ENCODE measurements around the gene GALNS.
A peak's percentile ranks its signal among the peaks of the same experiment; 100 is the strongest.
"Not testable (repeated sequence)": the region's sequence is repeated elsewhere in the genome, so short reads cannot be mapped to it uniquely, and the experiment has no call there.

The GALNS gene

GRCh38 chr16:88856828-88857727, at the start of gene GALNS, which contains the start of gene TRAPPC2L:
Gene GALNS, minus strand, starts transcription at chr16:88856947. Its CDS starts 70 bp downstream, at chr16:88856877.
Gene TRAPPC2L, plus strand, starts transcription at chr16:88857127. Its CDS starts 24 bp downstream, at chr16:88857151.
- peak; percentile 97 for DNase-seq

- DNase-seq, result no peak
Observed at GRCh38 chr16:88906020-88906419, 49.3 kb upstream of the GALNS start.

GRCh38 chr16:88905563-88905962, 48.8 kb upstream of the GALNS start:
- DNase-seq, result peak; percentile 40

GRCh38 chr16:88904676-88905365, 48.1 kb upstream of the GALNS start:
- DNase-seq, result no peak

GRCh38 chr16:88903267-88903666, 46.5 kb upstream of the GALNS start:
- DNase-seq, result no peak

- DNase-seq, result no peak
Observed at GRCh38 chr16:88902744-88903143, 46.0 kb upstream of the GALNS start.

- DNase-seq, result no peak
Observed at GRCh38 chr16:88901718-88902337, 45.1 kb upstream of the GALNS start.

- DNase-seq, result no peak
Observed at GRCh38 chr16:88900662-88901052, 43.9 kb upstream of the GALNS start.

GRCh38 chr16:88899901-88900661, 43.3 kb upstream of the GALNS start:
- DNase-seq, result no peak

GRCh38 chr16:88897696-88898425, 41.1 kb upstream of the GALNS start:
- DNase-seq, result no peak

GRCh38 chr16:88896238-88897070, 39.7 kb upstream of the GALNS start:
- no peak for DNase-seq

GRCh38 chr16:88895335-88895734, 38.6 kb upstream of the GALNS start:
- no peak for DNase-seq

GRCh38 chr16:88894681-88895300, 38.0 kb upstream of the GALNS start:
- DNase-seq, result no peak

GRCh38 chr16:88894266-88894665, 37.5 kb upstream of the GALNS start:
- DNase-seq, result not testable (repeated sequence)

- no peak for DNase-seq
Observed at GRCh38 chr16:88893127-88893968, 36.6 kb upstream of the GALNS start.

GRCh38 chr16:88892065-88892464, 35.3 kb upstream of the GALNS start:
- no peak for DNase-seq

- DNase-seq, result no peak
Observed at GRCh38 chr16:88891083-88891482, 34.3 kb upstream of the GALNS start.

- DNase-seq, result not testable (repeated sequence)
Observed at GRCh38 chr16:88889702-88890352, 33.1 kb upstream of the GALNS start.

Data from DMS53 (cell line).